HG03439 (cell line): ENCODE data around the gene MEIS3.

Source experiments
- ATAC-seq: cut with Tn5 transposase; IDR thresholded peaks from one replicate; pipeline ENCODE4 v1.9.1; 2021; ENCODE audit warnings: mild to moderate bottlenecking, moderate library complexity; ENCODE audit not compliant: unreplicated experiment

MEIS3 gene

GRCh38 chr19:47419030-47419783, at the start of gene MEIS3:
Gene MEIS3, minus strand, starts transcription at chr19:47419527. Its CDS starts 446 bp downstream, at chr19:47419081.
- ATAC-seq = no peak

DNA sequence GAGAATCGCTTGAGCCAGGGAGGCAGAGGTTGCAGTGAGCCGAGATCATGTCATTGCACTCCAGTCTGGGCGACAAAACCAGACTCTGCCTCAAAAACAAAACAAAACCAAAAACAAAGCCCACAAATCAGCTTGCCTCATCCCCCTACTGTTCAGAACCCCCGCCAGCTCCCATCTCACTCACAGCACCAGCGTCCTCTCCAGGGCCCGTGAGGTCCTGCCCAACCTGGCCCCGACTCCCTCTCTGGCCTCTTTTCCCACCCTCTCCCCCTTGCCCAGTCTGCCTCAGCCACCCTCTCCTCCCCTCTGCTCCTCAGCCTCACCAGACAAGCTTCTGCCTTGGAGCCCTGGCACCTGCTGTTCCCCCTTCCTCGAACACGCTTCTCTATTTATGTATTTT, 48.6 kb upstream of the MEIS3 start:
- ATAC-seq = no peak

DNA sequence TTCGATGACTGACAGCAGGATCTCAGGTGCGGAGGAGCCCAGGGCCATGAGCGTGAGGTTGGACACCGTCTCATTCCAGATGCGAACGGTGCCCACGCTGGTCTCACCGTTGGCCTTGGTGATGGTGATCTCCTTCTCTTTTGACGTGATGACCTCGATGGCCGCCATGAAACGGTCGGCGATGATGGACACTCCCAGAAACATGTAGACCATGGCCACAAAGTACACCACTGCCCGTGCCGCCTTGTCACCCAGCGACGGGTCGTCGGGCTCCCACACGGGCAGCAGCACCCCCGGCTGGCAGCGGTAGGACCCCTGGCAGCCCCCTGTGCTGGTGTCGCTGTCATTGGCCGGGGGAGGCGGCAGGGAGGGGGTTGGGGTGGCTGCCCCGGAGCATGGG, 46.6 kb upstream of the MEIS3 start:
- no peak for ATAC-seq

- ATAC-seq = no peak
Measured at GRCh38 chr19:47464675-47465419, 45.5 kb upstream of the MEIS3 start.

GRCh38 chr19:47461876-47462275, 42.5 kb upstream of the MEIS3 start:
- no peak for ATAC-seq

- no peak for ATAC-seq
Measured at GRCh38 chr19:47459477-47459876, 40.1 kb upstream of the MEIS3 start.

DNA sequence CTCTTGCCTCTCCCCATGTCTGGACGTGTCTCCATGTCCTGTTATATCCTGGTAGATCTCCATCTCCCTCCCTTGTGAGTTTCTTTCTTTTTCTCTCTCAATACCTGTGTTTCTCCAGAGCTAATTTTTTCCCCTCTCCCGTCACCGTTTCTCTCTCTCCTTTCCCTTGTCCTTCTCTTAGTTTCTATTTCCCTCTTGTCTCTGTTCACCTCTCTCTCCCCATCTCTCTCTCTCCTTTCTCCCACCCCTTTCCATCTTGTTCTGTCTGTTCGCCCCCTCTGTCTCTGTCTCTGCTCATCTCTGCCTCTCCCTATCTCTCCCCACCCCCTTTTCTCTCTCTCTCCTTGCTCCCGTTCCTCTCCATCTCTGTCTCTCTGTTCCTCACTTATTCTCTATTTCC, 39.3 kb upstream of the MEIS3 start:
- ATAC-seq = no peak

- no peak for ATAC-seq
Measured at GRCh38 chr19:47456721-47457474, 37.6 kb upstream of the MEIS3 start.

- no peak for ATAC-seq
Measured at GRCh38 chr19:47450478-47450877, 31.2 kb upstream of the MEIS3 start.

- no peak for ATAC-seq
Measured at GRCh38 chr19:47448360-47448727, 29.0 kb upstream of the MEIS3 start.

DNA sequence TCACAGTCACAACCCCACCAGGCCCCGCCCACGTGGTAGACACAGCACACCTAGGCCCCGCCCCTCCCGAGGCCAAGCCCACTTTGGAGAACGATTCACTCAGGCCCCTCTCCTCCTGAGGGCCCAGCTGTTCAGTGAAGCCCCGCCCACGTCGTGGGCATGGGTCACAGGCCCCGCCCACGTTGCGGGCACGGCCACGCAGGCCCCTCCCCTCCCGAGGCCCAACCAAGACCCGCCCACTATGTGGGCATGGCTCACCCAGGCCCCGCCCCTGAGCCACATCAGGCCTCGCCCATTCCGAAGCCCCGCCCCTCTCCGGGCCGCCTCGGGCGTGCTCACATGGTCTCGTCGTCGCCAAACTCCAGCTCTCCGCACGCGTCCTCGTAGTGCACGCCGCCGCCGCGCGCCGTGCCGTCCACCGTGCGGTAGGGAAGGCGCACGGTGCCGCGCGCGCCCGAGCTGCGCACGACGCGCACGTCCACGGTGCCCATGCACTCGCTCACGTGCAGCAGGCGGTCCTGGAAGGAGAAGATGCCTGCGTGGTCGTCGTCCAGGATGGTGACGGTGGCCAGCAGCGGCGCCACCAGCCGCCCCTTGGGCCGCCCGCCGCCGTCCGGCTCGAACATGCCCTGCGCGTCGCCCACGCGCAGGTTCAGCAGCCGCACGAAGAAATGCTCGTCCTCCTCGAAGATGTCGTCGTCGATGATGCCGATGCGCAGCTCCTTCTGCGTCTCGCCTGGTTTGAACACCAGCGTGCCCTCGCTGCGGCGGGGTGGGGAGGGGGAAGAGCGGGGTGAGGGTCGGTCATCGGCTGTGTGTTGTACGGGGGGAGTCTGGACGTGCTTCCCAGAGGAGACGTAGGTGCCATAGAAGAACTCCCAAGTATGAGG, 28.4 kb upstream of the MEIS3 start:
- ATAC-seq = no peak

- ATAC-seq = no peak
Measured at GRCh38 chr19:47446534-47447469, 27.5 kb upstream of the MEIS3 start.

- ATAC-seq = no peak
Measured at GRCh38 chr19:47445937-47446402, 26.6 kb upstream of the MEIS3 start.

DNA sequence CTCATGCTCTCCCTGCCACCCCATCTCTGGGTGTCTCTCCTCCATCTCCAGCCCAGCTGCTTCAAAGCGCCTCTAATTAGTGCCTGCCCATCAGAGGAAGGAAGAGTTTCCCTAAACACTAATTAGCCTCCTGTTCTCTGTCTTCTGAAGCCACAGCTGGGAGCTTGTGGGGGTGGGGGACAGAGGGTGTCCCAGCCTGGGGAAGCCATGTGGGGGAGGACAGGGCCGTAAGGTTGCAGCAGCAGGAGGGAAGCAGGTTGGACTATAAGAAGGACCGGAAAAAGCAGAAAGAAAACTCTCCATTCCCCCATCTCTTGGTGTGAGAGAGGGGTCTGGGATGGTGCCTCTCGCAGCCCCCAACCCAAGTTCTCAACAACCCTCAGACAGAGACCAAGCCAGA, 26.2 kb upstream of the MEIS3 start:
- no peak for ATAC-seq

DNA sequence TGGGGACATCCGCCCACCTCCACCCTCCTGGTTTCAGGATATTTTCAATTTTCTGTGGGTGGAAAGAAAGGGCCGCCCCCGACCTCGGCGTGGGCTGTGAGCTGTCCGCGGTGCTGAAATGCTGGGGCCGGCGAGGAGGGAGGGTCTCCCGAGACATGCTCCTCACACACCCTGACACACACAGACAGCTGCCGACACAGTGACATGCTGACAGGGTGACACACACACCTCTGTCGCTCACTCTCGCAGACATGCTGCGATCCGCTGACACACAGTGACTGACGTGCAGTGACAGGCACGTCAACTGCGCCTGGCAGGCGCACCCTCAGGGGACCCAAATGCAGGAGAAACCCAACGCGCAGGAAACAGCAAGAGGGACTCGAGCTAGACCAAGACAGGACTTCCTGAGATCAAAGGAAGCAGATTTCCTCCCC, 25.1 kb upstream of the MEIS3 start:
- ATAC-seq = no peak

GRCh38 chr19:47443331-47443730, 24.0 kb upstream of the MEIS3 start:
- no peak for ATAC-seq

DNA sequence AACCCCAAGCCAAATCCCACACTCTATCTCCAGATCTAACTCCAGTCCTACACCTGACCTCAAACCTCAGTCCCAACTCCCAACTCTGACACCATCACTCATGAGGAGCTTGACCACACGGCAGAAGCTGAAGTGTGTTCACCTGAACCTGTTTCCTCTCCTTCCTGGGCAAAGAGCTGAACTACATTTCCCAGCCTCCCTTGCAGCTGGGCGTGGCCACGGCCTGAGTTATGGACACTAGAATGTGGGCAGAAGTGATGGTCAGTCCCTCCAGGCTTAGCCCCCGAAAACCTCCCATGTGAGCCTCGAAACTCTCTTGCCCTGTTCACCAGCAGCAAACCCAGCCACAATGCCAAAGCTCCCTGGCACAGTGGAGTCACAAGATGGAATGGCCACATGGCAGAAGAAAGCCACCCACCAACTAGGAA, 19.5 kb upstream of the MEIS3 start:
- no peak for ATAC-seq

- no peak for ATAC-seq
Measured at GRCh38 chr19:47437500-47437899, 18.2 kb upstream of the MEIS3 start.

DNA sequence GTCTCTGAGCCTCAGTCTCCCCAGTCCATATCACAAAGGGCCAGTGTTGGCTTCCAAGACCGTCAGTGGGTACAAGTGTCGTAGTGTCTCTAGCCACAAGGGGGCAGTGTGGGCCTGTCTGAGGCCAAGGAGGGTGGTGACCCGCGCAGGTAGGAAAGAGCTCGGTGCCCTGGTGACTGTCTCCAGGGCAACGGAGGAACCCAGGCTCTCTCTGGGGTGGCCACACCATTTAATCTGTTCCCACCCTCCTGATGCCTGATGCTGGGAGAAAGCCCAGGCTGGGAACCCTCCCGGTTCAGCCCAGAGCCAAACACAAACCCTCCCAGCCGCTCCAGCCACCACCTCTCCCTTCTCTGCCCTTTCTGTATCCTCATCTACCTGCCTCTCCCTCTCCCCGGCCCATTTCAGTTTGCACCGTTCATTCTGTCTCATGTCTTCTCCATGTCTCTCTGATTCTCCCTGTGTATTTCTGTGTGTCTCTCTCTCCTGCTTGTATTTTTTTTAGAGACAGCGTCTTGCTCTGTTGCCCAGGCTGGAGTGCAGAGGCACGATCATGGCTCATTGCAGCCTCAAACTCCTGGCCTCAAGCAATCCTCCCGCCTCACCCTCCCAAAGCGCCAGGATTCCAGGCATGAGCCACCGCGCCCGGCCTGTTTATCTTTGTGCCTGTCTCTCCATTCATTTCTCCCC, 17.5 kb upstream of the MEIS3 start:
- no peak for ATAC-seq
